Skeletal muscle tissue (tissue), 4 donors: ENCODE data around the gene FBXO24. TPM values are rescaled to one million over a fixed set of nuclear protein-coding genes. Genes with fewer than 3 reads are reported as not detected.

ENCODE experiments used
- H3K27ac ChIP-seq: one replicate; pipeline ENCODE4 v1.7.0; 2013; ENCODE audit warnings: mild to moderate bottlenecking, low read depth, low read length, inconsistent platforms
- H3K27me3 ChIP-seq, 3 donors: one replicate each; pipeline ENCODE4 v1.7.0; 2013; ENCODE audit warnings: low read length in 3 of 3; ENCODE audit not compliant: control insufficient read depth in 3 of 3, insufficient read depth in 3 of 3
- H3K36me3 ChIP-seq, 3 donors: one replicate each; pipeline ENCODE4 v1.7.0; 2013; ENCODE audit warnings: low read length in 3 of 3; ENCODE audit not compliant: control insufficient read depth in 3 of 3, insufficient read depth in 3 of 3
- H3K4me1 ChIP-seq, 3 donors: one replicate each; pipeline ENCODE4 v1.7.0; 2013; ENCODE audit warnings: low read length in 3 of 3, mild to moderate bottlenecking in 3 of 3; ENCODE audit not compliant: control insufficient read depth in 3 of 3, insufficient read depth in 3 of 3
- H3K4me3 ChIP-seq, 3 donors: one replicate each; pipeline ENCODE4 v1.7.0; 2013; ENCODE audit warnings: low read length in 3 of 3
- H3K9ac ChIP-seq, 3 donors: one replicate each; pipeline ENCODE4 v1.7.0; 2013; ENCODE audit warnings: low read length in 3 of 3, mild to moderate bottlenecking in 3 of 3, moderate library complexity in 2 of 3, low read depth in 1 of 3
- H3K9me3 ChIP-seq, 3 donors: one replicate each; pipeline ENCODE4 v1.7.0; 2013; ENCODE audit warnings: low read length in 3 of 3; ENCODE audit not compliant: control insufficient read depth in 3 of 3
- total RNA-seq: library from RNA; depleted of rRNA; stranded (reverse); fragments of >200 nt; gene quantifications from one replicate; pipeline ENCODE4 v1.2.3, GENCODE V29; 2014
- donor health status: Osteomylitis.

FBXO24 gene
- total RNA-seq, 1 donor from 2014 or later = 1.0 TPM

DNA sequence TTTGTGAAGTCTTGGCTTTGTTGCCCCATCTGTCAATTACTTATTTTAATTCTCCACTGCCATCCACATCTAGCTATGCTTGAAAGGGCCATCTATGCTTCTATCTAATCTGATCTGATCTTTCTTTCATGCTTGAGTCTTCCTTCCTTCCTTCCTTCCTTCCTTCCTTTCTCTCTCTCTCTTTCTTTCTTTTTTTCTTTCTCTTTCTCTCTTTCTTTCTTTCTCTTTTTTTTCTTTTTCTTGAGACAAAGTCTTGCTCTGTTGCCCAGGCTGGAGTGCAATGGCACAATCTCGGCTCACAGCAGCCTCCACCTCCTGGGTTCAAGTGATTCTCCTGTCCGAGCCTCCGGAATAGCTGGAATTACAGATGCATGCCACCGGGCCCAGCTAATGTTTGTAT, 43.9 kb downstream of the FBXO24 start:
- H3K36me3 ChIP-seq = no peaks in the 10 kb centered on the region
- no peak overlapping the region for H3K4me3 ChIP-seq
- H3K27me3 ChIP-seq = peaks cover 32 to 44% (median 44%) of the 10 kb centered on the region in 3 donors
- H3K9me3 ChIP-seq = no peaks in the 10 kb centered on the region
- H3K4me1 ChIP-seq = peaks cover 7 to 15% (median 12%) of the 10 kb centered on the region in 3 donors
- no peak overlapping the region for H3K27ac ChIP-seq
- no peak overlapping the region for H3K9ac ChIP-seq

GRCh38 chr7:100632951-100633717, 47.0 kb downstream of the FBXO24 start:
- Histone ChIP-seq H3K36me3 (no peaks in the 10 kb centered on the region), H3K9me3 (no peaks in the 10 kb centered on the region), H3K9ac (peak overlapping the region in 1 of 3 donors; percentile 16), H3K27ac (no peak overlapping the region), H3K4me3 (peak overlapping the region; percentile 28 to 58 (median 54)), H3K4me1 (peaks cover 7 to 8% (median 7%) of the 10 kb centered on the region in 3 donors), H3K27me3 (peaks cover 25 to 28% (median 27%) of the 10 kb centered on the region in 3 donors)

GRCh38 chr7:100639995-100640516, 53.9 kb downstream of the FBXO24 start:
- no peak overlapping the region for H3K9ac ChIP-seq
- H3K36me3 ChIP-seq = no peaks in the 10 kb centered on the region
- H3K9me3 ChIP-seq = no peaks in the 10 kb centered on the region
- H3K27ac ChIP-seq = no peak overlapping the region
- H3K4me1 ChIP-seq = no peaks in the 10 kb centered on the region
- no peak overlapping the region for H3K4me3 ChIP-seq
- peaks cover 8 to 31% (median 30%) of the 10 kb centered on the region in 3 donors for H3K27me3 ChIP-seq

- peaks cover 8 to 38% (median 31%) of the 10 kb centered on the region in 3 donors for H3K27me3 ChIP-seq
- H3K27ac ChIP-seq = no peak overlapping the region
These were observed 54.7 kb downstream of the FBXO24 start for GRCh38 chr7:100640517-100641440.

GRCh38 chr7:100641463-100641859, 55.3 kb downstream of the FBXO24 start, which contains the start of gene TFR2:
Gene TFR2, minus strand, starts transcription at chr7:100641552. Its CDS starts 43 bp downstream, at chr7:100641509.
- H3K27ac ChIP-seq = no peak within 1 kb of the TSS
- H3K4me3 ChIP-seq = no peak within 1 kb of the TSS
- H3K9me3 ChIP-seq = no peaks in the 10 kb centered on the region
- H3K9ac ChIP-seq = no peak within 1 kb of the TSS
- no peaks in the 10 kb centered on the region for H3K36me3 ChIP-seq
- peaks cover 12 to 44% (median 31%) of the 10 kb centered on the region in 3 donors for H3K27me3 ChIP-seq
- H3K4me1 ChIP-seq = no peaks in the 10 kb centered on the region

More at GRCh38 chr7:100640517-100641440, 54.7 kb downstream of the FBXO24 start:
- H3K9ac ChIP-seq = no peak overlapping the region
- H3K36me3 ChIP-seq = no peaks in the 10 kb centered on the region
- H3K4me3 ChIP-seq = no peak overlapping the region
- no peaks in the 10 kb centered on the region for H3K4me1 ChIP-seq
- H3K9me3 ChIP-seq = no peaks in the 10 kb centered on the region

- no peak overlapping the region for H3K4me3 ChIP-seq
- H3K9ac ChIP-seq = no peak overlapping the region
- H3K4me1 ChIP-seq = no peaks in the 10 kb centered on the region
- H3K36me3 ChIP-seq = no peaks in the 10 kb centered on the region
- H3K9me3 ChIP-seq = no peaks in the 10 kb centered on the region
- no peak overlapping the region for H3K27ac ChIP-seq
- H3K27me3 ChIP-seq = peaks cover 12 to 46% (median 37%) of the 10 kb centered on the region in 3 donors
These were observed 55.9 kb downstream of the FBXO24 start for GRCh38 chr7:100641860-100642533.

GRCh38 chr7:100642534-100642907, 56.4 kb downstream of the FBXO24 start:
- Histone ChIP-seq H3K27ac (no peak overlapping the region), H3K9ac (no peak overlapping the region), H3K4me3 (no peak overlapping the region), H3K27me3 (peaks cover 14 to 49% (median 40%) of the 10 kb centered on the region in 3 donors), H3K4me1 (no peaks in the 10 kb centered on the region), H3K9me3 (no peaks in the 10 kb centered on the region), H3K36me3 (no peaks in the 10 kb centered on the region)

DNA sequence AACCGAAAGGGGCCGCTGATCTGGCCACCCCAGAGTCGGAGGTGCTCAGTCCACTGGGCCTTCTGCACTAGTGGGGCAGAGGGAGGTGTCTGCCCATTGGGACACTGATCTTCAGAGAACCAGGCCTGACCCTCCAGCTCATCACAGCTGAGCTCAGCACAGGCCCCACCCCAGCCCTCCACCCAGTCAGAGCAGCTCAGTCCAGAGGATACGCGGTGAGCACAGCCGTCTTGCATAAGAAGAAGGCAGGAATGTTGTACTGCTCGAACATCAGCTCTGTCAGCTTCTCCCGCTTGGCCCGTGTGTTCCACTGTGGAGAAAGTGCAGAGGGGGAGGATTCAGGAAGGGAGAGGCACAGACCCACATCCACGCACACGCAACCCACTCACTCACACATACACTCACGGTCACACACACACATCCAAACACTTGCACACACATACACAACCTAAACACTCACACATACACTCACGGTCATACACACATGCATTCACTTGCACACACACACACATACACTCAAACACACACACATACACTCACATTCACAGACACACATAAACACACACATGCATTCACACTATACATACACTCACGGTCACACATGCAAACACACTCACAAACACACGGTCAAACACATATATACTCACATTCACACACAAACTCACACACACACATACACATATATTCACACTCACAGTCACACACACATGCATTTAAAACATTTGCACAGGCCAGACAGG, 63.9 kb downstream of the FBXO24 start:
- Histone ChIP-seq H3K36me3 (no peaks in the 10 kb centered on the region), H3K4me3 (no peak overlapping the region), H3K9me3 (no peaks in the 10 kb centered on the region), H3K4me1 (no peaks in the 10 kb centered on the region), H3K27me3 (peaks cover 27 to 43% (median 29%) of the 10 kb centered on the region in 3 donors), H3K27ac (no peak overlapping the region), H3K9ac (no peak overlapping the region)
